Sigmoid colon (tissue), 7 donors: ENCODE measurements around the gene THYN1. TPM values are rescaled to one million over a fixed set of nuclear protein-coding genes. Genes with fewer than 3 reads are reported as not detected.

Experiments
- DNase-seq: peaks from one replicate; pipeline ENCODE4 v3.0.0-alpha.2; 2019
- H3K27ac ChIP-seq, 4 donors: fragments of 200-600 bp; sonication (generic); one replicate each; pipeline ENCODE4 v1.5.1; 2016 to 2019; ENCODE audit warnings: mild to moderate bottlenecking in 1 of 4
- H3K27me3 ChIP-seq, 3 donors: fragments of 200-600 bp; sonication (generic); one replicate each; pipeline ENCODE4 v1.5.1; 2019; ENCODE audit warnings: mild to moderate bottlenecking in 1 of 3
- H3K36me3 ChIP-seq, 4 donors: fragments of 200-600 bp; sonication (generic); one replicate each; pipeline ENCODE4 v1.5.1; 2016 to 2019
- H3K4me1 ChIP-seq, 4 donors: fragments of 200-600 bp; sonication (generic); one replicate each; pipeline ENCODE4 v1.5.1; 2017 to 2019
- H3K4me3 ChIP-seq, 4 donors: fragments of 200-600 bp; sonication (generic); one replicate each; pipeline ENCODE4 v1.5.1; 2017 to 2019; ENCODE audit warnings: mild to moderate bottlenecking in 2 of 4, moderate library complexity in 1 of 4
- H3K9me3 ChIP-seq, 4 donors: fragments of 200-600 bp in 3 of 4; sonication (generic) in 3 of 4; one replicate each; pipeline versions ENCODE4 v1.5.1 to v1.6.1; 2013 to 2019
- CTCF ChIP-seq, 4 experiments: fragments of 450-650 bp in 3 of 4; fragments of 200-600 bp in 1 of 4; IDR thresholded peaks; one replicate each; pipeline ENCODE4 v1.5.1; 2016 to 2019; ENCODE audit warnings: antibody characterized with exemption in 4 of 4, mild to moderate bottlenecking in 3 of 4, moderate library complexity in 2 of 4
- EP300 ChIP-seq, 4 donors: sonication (generic); formaldehyde crosslinking; IDR thresholded peaks; one replicate each; pipeline ENCODE4 v1.6.1; 2017; ENCODE audit warnings: antibody characterized with exemption in 4 of 4
- POLR2A ChIP-seq, 2 donors: fragments of 450-650 bp; IDR thresholded peaks; one replicate each; pipeline ENCODE4 v1.6.1; 2016; ENCODE audit warnings: antibody characterized with exemption in 2 of 2, mild to moderate bottlenecking in 2 of 2, moderate library complexity in 2 of 2
- POLR2AphosphoS5 ChIP-seq, 4 donors: sonication (generic); formaldehyde crosslinking; IDR thresholded peaks; one replicate each; pipeline ENCODE4 v1.6.1; 2017; ENCODE audit warnings: antibody characterized with exemption in 4 of 4
- WGBS, 2 donors: extraction: QIAGEN DNeasy Blood & Tissue Kit; methylation state at CpG; one replicate each; pipeline ENCODE4 v1.1.7; 2013; 5-methylcytosine and 5-hydroxymethylcytosine counted together
- intact Hi-C: fragments of 100-400 bp; cut with DNase I; formaldehyde crosslinking; loops from one replicate; pipeline ENCODE4 v1.15.1; 2023
- polyA plus RNA-seq, 3 donors: library from polyadenylated mRNA; stranded (reverse); fragments of 200-250 nt; gene quantifications; one replicate each; pipeline ENCODE4 v1.2.3, GENCODE V29; 2013
- total RNA-seq, 4 donors: library from RNA; depleted of rRNA; stranded (reverse); fragments of >200 nt; gene quantifications; one replicate each; pipeline ENCODE4 v1.1.0, GENCODE V29; 2016
- donor health status: healthy with polysubstance abuse.
- donor health status: Bipolar disorder and iron deficiency.
- donor health status: healthy.

The THYN1 gene
- total and polyA plus RNA-seq, 7 donors = 38.1 to 92.2 (median 69.9) TPM

GRCh38 chr11:134228625-134229024 is 24.5 kb downstream of the THYN1 start:
- Histone ChIP-seq H3K4me1 (peaks cover 0 to 46% (median 24%) of the 10 kb centered on the region in 4 donors), H3K9me3 (no peaks in the 10 kb centered on the region), H3K27ac (no peak overlapping the region), H3K36me3 (peaks cover 0 to 5% (median 0%) of the 10 kb centered on the region in 4 donors), H3K4me3 (no peak overlapping the region), H3K27me3 (no peaks in the 10 kb centered on the region)
- DNase-seq = no peak
- intact Hi-C loops = no loop called here
- WGBS, 2 donors = 61 to 88% methylated on average over 6 of the region's 6 CpGs
- TF ChIP-seq POLR2AphosphoS5 (IDR thresholded peaks at IDR 0.05) (no peak), POLR2A (IDR thresholded peaks at IDR 0.05) (no peak), EP300 (IDR thresholded peaks at IDR 0.05) (no peak), CTCF (IDR thresholded peaks at IDR 0.05) (no peak)

- 84 to 90% methylated on average over 5 of the region's 5 CpGs for WGBS, 2 donors
These were observed 26.3 kb downstream of the THYN1 start for GRCh38 chr11:134226806-134227325.

GRCh38 chr11:134224710-134225664 is 28.2 kb downstream of the THYN1 start:
- Histone ChIP-seq H3K9me3 (no peaks in the 10 kb centered on the region), H3K36me3 (no peaks in the 10 kb centered on the region), H3K4me1 (peaks cover 0 to 42% (median 34%) of the 10 kb centered on the region in 4 donors), H3K4me3 (peak overlapping the region; percentile 69 to 94 (median 82)), H3K27me3 (no peaks in the 10 kb centered on the region), H3K27ac (peak overlapping the region; percentile 95 to 97 (median 96))
- intact Hi-C loops = loop anchor here (1.0 kb wide), 2 partner anchors 28 to 105 kb away; partner anchors contain the start of genes ACAD8 and THYN1
- TF ChIP-seq POLR2AphosphoS5 (IDR thresholded peaks at IDR 0.05) (peak in 1 of 4 donors; percentile 32), CTCF (IDR thresholded peaks at IDR 0.05) (no peak)
- DNase-seq = peak; percentile 79
- 0 to 1% methylated on average over 93 of the region's 93 CpGs for WGBS, 2 donors

More at GRCh38 chr11:134226806-134227325, 26.3 kb downstream of the THYN1 start:
- no peak overlapping the region for H3K4me3 ChIP-seq
- no peaks in the 10 kb centered on the region for H3K36me3 ChIP-seq
- H3K4me1 ChIP-seq = peaks cover 0 to 50% (median 35%) of the 10 kb centered on the region in 4 donors
- no peak overlapping the region for H3K27ac ChIP-seq
- TF ChIP-seq EP300 (IDR thresholded peaks at IDR 0.05) = no peak
- TF ChIP-seq POLR2AphosphoS5 (IDR thresholded peaks at IDR 0.05) = no peak
- TF ChIP-seq POLR2A (IDR thresholded peaks at IDR 0.05) = no peak
- TF ChIP-seq CTCF (IDR thresholded peaks at IDR 0.05) = no peak
- no peak for DNase-seq
- H3K9me3 ChIP-seq = no peaks in the 10 kb centered on the region
- intact Hi-C loops = no loop called here
- no peaks in the 10 kb centered on the region for H3K27me3 ChIP-seq

GRCh38 chr11:134223836-134224709 is 29.1 kb downstream of the THYN1 start, which contains the start of the genes NCAPD3 and VPS26B:
Gene NCAPD3 (minus strand): TSS chr11:134223967. CDS start chr11:134223926, 41 bp downstream.
Gene VPS26B (plus strand): TSS chr11:134224671. CDS start chr11:134225123, 452 bp downstream.
- H3K27ac ChIP-seq = peak within 1 kb of the TSS; percentile 95 to 97 (median 96)
- no peaks in the 10 kb centered on the region for H3K9me3 ChIP-seq
- peaks cover 0 to 7% (median 0%) of the 10 kb centered on the region in 4 donors for H3K36me3 ChIP-seq
- 0% methylated on average over 89 of the region's 89 CpGs for WGBS, 2 donors
- H3K4me1 ChIP-seq = peaks cover 0 to 42% (median 32%) of the 10 kb centered on the region in 4 donors
- H3K4me3 ChIP-seq = peak within 1 kb of the TSS; percentile 69 to 94 (median 82)
- no peak for TF ChIP-seq CTCF (IDR thresholded peaks at IDR 0.05)
- TF ChIP-seq POLR2AphosphoS5 (IDR thresholded peaks at IDR 0.05) = peak; percentile 99 to 100 (median 100)
- peak; percentile 98 to 99 for TF ChIP-seq POLR2A (IDR thresholded peaks at IDR 0.05)
- TF ChIP-seq EP300 (IDR thresholded peaks at IDR 0.05) = peak in 1 of 4 donors; percentile 21
- H3K27me3 ChIP-seq = no peaks in the 10 kb centered on the region
- intact Hi-C loops = loop anchor here (1.0 kb wide), 1 partner anchor 106 kb away; no protein-coding TSS in a partner anchor
- peak; percentile 98 for DNase-seq
